Fibroblast of villous mesenchyme (primary cell): ENCODE data around the gene ASH1L. TPM values are rescaled to one million over a fixed set of nuclear protein-coding genes. Genes with fewer than 3 reads are reported as not detected.
A peak's percentile ranks its signal among the peaks of the same experiment; 100 is the strongest.
"Not testable (repeated sequence)": the region's sequence is repeated elsewhere in the genome, so short reads cannot be mapped to it uniquely, and the experiment has no call there.

Experiments
- DNase-seq: peaks from one replicate; pipeline ENCODE4 v3.0.0-alpha.2; 2010; ENCODE audit warnings: low read depth
- H3K4me3 ChIP-seq: 2 replicates; pipeline ENCODE4 v1.5.1; 2011; ENCODE audit warnings: low read depth, mild to moderate bottlenecking, low read length
- CTCF ChIP-seq: IDR thresholded peaks from 2 replicates; pipeline ENCODE4 v1.5.1; 2012; ENCODE audit warnings: low read depth, mild to moderate bottlenecking, low read length; ENCODE audit not compliant: insufficient read depth
- total RNA-seq: library from RNA; depleted of rRNA; stranded (reverse); fragments of >200 nt; gene quantifications from 2 replicates; pipeline ENCODE4 v1.2.3, GENCODE V29; 2012

Gene ASH1L
- 34.1 and 43.2 TPM in 2 replicates for total RNA-seq

GRCh38 chr1:155562581-155563376, at the start of gene ASH1L:
Gene ASH1L, minus strand, starts transcription at chr1:155562803. Its CDS starts 41,284 bp downstream, at chr1:155521519.
- peak within 1 kb of the TSS; percentile 96 for H3K4me3 ChIP-seq
- TF ChIP-seq CTCF, result no peak
- peak; percentile 95 for DNase-seq

- not testable (repeated sequence) for DNase-seq
- H3K4me3 ChIP-seq, result peak overlapping the region; percentile 69
Measured at GRCh38 chr1:155610257-155610647, 47.6 kb upstream of the ASH1L start.

GRCh38 chr1:155609515-155610256, 47.1 kb upstream of the ASH1L start, which contains the start of gene MSTO1:
Gene MSTO1, plus strand, starts transcription at chr1:155610218. Its CDS starts 31 bp downstream, at chr1:155610249.
- peak; percentile 97 for DNase-seq
- peak within 1 kb of the TSS; percentile 69 for H3K4me3 ChIP-seq
- TF ChIP-seq CTCF, result no peak

GRCh38 chr1:155608888-155609225, 46.3 kb upstream of the ASH1L start:
- no peak overlapping the region for H3K4me3 ChIP-seq
- DNase-seq, result no peak
- no peak for TF ChIP-seq CTCF

GRCh38 chr1:155607708-155608107, 45.1 kb upstream of the ASH1L start:
- H3K4me3 ChIP-seq, result no peak overlapping the region
- no peak for TF ChIP-seq CTCF
- DNase-seq, result no peak

- not testable (repeated sequence) for H3K4me3 ChIP-seq, DNase-seq
Measured at GRCh38 chr1:155599828-155600572, 37.4 kb upstream of the ASH1L start.

GRCh38 chr1:155598842-155599331, 36.3 kb upstream of the ASH1L start:
- peak overlapping the region; percentile 21 for H3K4me3 ChIP-seq
- DNase-seq, result peak; percentile 65
- peak; percentile 5 for TF ChIP-seq CTCF
